GM12872 (cell line): Measurements from ENCODE around the gene LRP1.

Experiments
- CTCF ChIP-seq: IDR thresholded peaks from 3 replicates; pipeline ENCODE4 v1.5.1; 2011; ENCODE audit warnings: low read depth, mild to moderate bottlenecking, low read length, moderate library complexity; ENCODE audit not compliant: insufficient read depth

Gene LRP1

GRCh38 chr12:57103856-57104255 lies 24.4 kb upstream of the LRP1 start:
- no peak for TF ChIP-seq CTCF

- TF ChIP-seq CTCF: no peak
Measured at GRCh38 chr12:57104292-57104910, 23.9 kb upstream of the LRP1 start.

GRCh38 chr12:57105011-57105753 lies 23.1 kb upstream of the LRP1 start:
- TF ChIP-seq CTCF: no peak

- TF ChIP-seq CTCF: no peak
Measured at GRCh38 chr12:57106021-57106708, 22.1 kb upstream of the LRP1 start.

- TF ChIP-seq CTCF: no peak
Measured at GRCh38 chr12:57107456-57108155, 20.7 kb upstream of the LRP1 start.

- no peak for TF ChIP-seq CTCF
Measured at GRCh38 chr12:57109207-57110103, 18.8 kb upstream of the LRP1 start.
